Nucleus accumbens (tissue), 56 donors: ENCODE measurements around the gene MYBBP1A.

Experiments used
- DNase-seq, 56 donors: peaks; one replicate each; lab custom pipeline; 2025; lab: John Stamatoyannopoulos, UW

The MYBBP1A gene

DNA sequence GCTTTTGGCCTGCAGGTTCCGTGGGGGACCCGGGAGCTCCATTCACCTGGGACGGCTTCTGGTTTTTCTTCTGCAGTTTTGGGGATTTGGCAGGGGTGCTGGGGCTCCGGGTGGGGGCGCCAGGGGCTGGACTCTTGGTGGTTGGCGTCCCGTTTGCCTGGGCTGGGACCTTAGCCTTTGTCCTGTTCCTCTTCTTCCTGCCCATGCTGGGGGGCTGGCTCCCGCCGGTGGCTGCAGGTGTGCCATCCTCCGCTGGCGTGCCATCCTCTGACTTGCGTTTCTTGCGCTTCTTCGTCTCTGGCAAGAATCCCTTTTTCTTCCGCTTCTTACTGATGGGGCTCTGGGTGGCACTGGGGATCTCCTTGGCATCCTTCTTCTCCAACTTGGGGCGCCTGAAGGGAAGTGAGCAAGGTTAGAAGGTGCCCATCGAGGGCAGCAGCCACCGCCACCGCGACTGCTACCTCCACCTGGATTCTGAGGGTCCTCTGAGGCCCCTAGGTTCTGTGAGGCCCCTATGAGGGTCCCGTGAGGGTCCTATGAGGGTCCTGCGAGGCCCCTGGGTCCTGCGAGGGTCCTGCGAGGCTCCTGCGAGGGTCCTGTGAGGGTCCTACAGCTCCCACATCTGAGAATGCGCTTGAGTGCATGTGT is 15.5 kb downstream of the MYBBP1A start:
- DNase-seq, result no peak

DNA sequence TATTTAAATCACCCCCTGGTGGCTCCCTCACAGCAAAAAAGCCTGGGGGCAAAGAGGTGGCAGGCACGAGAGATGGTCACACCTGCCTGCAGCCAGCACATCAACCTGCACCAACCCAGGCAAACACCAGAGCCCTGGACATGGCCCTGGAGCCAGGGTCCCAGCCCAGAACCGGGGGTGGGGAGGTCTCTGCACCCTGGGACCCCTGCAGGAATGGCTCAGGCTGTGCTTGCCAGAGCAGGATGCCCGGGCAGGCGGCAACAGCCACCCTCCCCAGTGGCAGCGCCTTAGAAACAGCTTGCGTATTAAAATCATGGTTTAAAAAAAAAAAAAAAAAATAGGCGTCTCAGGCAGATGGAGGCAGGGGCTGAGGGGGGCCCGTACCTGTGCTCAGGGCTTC is 16.2 kb downstream of the MYBBP1A start:
- DNase-seq, result no peak

DNA sequence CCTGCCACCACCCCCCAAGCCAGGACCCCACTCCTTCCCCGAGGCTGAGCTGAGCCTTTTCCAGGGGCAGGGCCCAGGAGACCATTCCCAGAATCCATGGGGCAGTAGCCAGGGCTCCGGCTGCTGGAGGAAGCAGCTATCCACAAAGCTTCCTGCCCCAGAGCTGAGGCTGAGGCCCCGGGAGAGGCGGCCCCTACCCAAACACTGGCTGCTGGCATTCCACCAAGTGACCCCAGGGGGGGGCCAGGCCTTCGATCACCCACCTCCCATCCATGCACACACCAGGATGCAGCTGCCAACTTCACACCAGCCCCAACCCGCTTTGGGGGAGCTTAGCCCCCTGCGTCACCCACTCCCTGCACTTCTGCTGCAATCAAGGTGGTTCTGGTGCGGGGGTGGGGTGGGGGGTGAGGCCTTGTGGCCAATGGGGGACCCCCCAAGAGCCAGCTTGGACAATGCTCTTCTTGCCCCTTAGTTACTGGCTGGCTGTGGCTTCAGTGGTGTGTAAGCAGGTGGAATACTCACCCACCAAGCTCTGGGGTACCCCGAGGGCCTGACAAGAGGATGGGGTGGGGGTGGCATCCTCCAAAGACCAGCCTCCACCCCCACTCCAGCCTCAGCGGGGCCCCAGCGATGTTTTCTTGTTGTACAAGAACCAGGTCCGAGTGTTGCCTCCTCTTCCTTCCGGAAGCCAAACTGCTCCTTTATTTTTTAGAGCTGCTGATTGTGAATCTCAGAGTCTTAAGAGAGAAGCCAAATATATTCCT is 16.8 kb downstream of the MYBBP1A start:
- peak in 3 of 56 donors; percentile 35 to 45 (median 45) for DNase-seq

DNA sequence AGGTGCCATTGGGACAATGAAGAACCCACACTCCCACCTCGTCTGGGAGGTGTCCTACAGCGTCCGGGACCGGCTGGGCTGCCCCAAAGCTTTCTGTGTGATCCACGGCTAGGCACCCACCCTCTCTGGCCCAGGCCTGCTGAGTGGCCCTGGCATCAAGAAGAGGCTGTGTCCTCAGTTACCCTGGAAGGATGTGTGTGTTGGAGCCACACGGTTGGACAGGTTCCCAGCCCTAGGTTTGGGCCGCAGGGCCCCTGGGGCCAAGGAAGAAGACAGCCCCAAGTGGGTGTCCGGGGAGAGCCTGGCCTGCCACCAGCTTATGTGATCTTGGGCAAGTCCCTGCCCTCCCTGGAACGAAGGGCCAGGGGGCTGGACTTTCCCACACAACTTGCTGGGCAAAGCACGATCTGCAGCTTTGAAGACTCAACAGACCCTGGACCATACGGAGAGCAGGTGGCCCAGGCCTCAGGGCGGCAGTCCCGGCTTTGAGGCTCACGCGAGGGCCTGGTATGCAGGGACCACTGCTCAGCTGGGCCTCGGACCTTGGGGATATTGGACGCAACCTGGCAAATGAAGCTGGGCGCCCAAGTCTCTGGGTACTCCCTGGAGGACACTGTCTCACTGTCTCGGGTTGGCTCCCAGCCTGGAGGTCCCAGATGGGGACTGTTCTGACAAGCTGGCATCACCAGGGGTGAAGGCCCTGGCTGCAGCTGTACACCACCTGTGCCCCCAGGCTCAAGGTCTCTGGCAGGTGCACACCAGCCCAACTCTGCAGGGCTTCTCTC is 17.5 kb downstream of the MYBBP1A start:
- DNase-seq, result peak in 48 of 56 donors; percentile 31 to 89 (median 68)

DNA sequence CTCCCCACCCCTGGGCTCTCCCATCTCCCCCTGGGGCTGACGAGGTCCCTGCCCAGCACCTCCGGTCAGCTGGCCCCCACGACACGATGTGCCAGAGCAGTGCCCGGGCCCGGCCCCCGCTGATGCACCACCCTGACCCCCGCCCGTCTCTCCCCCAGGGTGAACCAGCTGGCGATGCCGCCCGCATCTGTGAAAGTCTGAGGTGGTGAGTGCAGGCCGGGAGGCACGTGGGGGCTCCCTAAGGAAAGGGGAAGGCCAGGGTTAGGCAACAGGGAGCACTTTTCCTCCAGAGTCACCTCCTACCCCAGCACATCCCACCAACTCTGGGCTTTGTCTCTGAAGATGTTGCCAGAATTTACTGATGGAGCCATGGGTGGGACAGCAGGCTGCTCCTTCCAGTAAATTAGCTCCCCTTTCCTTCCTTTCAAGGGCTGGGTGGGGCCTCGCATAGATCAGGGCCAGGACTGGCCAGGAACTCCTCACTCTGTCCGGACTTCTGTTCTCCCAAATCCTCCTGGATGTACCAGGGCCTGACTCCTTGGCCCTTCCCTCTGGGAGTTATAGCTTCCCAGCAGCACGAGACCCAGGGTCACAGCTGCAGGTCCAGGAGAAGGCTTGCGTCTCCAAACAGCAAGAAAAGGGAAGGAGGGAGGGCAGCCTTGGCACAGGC is 18.3 kb downstream of the MYBBP1A start:
- DNase-seq, result peak in 13 of 56 donors; percentile 15 to 55 (median 40)

DNA sequence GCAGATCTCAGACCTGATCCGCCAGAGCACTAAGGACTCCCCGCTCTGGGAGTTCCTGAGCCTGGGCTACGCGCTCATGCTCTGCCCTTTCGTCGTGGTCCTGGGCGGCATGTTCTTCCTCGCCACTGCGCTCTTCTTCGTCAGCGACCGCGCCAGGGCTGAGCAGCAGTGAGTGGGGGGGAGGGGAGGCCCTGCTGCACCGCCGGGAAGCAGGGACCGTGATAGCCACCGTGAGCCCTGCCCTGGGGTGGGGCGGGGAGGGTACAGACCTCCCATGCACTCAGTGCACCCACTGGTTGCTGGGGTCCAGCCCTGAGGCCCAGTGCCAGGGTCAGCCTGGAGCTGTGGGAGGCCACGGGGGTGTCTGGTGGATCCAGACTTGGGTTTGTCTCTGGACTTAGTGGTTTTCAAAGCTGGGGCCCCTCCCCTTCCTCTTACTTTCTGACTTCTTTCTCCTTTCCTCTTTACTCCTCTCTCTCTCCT is 18.9 kb downstream of the MYBBP1A start:
- DNase-seq, result peak in 16 of 56 donors; percentile 15 to 55 (median 38)

DNA sequence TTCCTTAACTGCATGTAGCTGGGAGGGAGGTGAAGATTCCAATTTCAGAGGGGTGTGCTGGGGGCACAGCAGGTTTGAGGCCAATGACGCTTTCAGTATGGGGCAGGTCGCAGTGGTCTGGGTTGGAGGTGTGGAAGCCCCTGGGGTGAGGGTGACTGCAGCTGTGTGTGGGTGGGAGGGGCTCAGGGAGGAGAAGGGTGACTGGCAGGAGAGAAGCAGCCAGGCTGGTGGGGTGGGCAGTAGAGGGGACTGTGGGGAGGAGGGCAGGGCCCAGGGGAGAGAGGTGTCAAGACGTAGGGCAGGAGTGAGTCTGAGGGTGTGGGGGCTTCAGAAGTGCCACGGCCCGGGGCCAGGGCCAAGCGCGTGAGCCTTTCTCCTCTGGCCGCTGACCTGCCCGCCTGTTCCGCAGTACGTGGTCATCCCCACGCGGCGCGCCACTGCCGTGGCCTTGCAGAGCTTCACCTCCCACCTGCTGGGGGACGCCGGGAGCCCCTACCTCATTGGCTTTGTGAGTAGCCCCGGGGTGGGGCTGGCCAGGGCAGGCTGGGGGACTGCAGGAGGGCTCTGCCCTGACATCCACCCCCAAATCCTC is 19.4 kb downstream of the MYBBP1A start:
- DNase-seq, result peak in 4 of 56 donors; percentile 16 to 60 (median 32)

DNA sequence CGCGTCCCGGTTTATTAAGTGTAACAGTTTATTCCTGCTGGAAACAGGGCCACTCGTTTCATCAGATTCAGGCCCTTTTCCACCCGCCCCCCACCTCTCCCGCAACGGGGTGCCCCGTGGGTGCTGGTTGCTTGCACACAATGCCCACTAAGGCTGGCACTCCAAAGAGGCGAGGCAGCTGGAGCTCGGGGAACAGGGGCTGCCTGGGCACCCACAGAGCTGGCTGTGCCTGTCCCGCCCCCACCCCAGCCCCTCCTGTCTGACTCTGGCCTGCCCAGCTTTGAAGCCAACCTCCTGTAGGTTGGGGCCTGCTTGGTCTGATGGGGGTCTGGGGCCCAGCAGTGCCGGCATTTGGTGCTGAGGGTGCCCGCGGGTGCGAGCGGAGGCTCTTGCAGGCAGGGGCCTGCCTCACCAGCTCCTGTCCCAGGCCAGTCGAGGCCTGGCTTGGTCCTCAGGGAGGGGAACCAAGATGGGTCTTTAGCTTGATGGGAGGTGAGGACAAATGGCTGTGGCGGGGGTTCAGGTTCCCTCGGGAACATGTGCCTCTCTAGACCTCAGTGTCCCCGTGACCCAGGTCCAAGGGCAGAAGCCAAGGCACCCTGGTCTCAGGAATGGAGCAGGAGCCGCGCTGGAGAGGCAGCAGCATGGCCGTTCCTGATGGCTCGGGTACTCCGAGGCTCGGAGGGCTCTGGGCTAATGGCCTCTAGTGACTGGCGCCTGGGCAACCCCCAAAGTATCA is 20.1 kb downstream of the MYBBP1A start:
- DNase-seq, result peak in 18 of 56 donors; percentile 32 to 75 (median 54)

DNA sequence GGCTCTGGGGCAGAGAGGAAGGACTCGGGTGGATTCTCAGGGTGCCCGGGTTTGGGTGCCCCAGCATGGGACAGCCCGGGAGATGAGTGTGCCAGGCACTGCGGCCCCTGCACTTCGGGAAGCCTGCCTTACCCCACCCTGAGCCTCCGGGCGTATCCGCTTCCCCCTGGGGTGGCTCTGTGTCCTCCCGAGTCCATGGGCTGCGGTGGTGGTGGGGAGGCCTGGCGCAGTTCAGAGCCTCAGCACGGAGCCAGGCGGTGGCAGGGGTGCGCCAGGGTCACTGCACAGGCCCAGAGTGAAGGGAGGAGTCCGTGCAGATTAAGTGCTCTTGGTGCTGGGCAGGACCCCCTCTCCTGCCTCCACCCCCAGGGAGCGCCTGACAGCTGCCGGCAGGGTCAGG is 20.7 kb downstream of the MYBBP1A start:
- peak in 10 of 56 donors; percentile 58 to 86 (median 70) for DNase-seq

DNA sequence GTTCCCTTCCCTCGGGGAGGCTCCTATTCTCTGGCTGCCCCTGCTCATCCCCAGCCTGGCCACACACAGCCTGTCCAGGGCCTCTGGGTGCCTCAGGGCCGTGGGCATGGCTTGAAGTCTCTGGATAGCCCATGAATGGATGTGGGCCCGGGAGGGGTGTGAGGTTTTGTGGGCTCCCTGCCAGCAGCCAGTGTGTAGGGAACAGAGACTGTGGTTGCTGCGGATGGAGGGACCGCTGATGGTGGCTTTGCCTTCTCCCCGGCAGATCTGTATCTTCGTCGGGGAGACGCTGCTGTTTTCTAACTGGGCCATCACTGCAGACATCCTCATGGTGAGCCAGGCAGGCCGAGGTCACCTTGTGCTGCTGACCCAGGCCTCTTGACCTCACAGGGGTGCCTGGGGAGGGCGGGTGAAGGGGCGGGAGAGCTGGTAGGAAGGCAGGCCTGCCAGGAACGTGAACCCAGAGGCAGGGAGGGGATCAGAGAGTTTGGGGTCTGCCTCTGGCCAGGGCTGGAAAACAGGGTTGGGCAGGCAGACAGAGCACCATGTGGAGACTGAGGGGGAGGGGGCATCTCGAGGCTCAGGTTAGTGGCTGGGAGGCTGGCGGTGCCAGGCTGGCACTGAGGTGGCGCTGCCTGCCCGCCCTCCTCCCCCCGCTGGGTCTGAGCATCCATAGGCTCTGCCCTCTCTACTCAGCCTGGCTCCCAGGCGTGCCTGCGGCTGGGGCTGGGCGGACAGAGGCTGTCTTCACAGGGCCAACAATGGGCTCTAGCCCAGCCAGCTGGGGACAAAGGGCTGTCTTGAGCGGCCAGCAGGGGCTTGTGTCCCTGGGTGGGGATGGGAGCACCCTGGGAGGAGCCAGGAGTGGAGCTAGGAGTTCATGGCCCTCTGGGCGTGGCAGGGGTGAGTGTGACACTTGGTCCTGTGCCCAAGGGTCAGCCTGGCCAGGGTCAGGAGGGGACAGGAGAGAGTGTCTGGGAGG is 21.4 kb downstream of the MYBBP1A start:
- DNase-seq, result peak in 54 of 56 donors; percentile 65 to 98 (median 91)

DNA sequence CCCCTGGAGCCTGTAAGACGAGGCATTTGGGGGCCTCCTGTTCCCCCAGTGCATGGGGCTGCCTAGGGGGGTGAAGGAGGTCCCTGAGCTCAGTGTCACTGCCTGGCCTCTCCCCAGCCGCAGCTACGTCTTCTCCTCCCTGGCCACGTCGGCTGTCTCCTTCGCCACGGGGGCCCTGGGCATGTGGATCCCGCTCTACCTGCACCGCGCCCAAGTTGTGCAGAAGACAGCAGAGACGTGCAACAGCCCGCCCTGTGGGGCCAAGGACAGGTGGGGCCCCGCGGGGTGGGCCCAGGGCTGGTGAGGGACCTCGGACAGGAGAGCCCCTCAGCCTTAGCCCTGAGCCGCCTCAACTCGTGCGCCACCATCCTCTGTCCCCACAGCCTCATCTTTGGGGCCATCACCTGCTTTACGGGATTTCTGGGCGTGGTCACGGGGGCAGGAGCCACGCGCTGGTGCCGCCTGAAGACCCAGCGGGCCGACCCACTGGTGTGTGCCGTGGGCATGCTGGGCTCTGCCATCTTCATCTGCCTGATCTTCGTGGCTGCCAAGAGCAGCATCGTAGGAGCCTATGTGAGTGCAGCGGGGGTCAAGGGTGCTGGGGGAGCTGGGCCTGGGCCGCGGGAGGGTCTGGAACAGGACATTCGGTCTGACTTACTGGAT is 22.2 kb downstream of the MYBBP1A start:
- no peak for DNase-seq

DNA sequence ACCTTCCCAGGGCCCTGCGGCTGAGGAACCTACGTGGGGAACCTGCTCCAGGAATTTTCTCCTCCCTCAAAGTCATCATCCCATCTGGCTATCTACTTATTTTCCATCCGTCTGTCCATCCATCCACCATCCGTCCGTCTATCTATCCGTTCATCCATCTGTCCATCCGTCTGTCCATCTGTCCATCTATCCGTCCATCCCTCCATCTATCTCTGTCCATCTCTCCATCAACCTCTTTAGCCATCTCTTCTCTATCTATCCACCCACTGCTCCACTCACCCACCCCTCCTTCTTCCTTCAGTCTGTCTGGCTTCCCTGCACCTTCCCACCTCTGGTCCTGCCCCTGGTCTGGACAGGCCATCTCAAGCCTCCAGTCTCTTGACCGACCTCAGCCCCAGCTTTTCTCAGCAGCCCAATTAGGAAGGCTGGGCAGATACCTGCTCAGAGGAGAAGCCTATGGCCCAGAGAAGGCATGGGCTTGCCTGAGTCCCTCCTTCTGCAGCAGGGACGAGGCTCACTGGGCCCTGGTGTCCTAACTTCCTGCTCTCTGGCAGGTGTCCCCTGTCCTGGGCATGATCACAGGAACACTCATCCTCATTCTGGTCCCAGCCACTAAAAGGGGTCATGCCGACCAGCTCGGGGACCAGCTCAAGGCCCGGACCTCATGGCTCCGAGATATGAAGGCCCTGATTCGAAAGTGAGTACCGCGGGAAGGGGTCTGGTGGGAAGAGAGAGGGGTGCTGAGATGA is 23.0 kb downstream of the MYBBP1A start:
- no peak for DNase-seq

DNA sequence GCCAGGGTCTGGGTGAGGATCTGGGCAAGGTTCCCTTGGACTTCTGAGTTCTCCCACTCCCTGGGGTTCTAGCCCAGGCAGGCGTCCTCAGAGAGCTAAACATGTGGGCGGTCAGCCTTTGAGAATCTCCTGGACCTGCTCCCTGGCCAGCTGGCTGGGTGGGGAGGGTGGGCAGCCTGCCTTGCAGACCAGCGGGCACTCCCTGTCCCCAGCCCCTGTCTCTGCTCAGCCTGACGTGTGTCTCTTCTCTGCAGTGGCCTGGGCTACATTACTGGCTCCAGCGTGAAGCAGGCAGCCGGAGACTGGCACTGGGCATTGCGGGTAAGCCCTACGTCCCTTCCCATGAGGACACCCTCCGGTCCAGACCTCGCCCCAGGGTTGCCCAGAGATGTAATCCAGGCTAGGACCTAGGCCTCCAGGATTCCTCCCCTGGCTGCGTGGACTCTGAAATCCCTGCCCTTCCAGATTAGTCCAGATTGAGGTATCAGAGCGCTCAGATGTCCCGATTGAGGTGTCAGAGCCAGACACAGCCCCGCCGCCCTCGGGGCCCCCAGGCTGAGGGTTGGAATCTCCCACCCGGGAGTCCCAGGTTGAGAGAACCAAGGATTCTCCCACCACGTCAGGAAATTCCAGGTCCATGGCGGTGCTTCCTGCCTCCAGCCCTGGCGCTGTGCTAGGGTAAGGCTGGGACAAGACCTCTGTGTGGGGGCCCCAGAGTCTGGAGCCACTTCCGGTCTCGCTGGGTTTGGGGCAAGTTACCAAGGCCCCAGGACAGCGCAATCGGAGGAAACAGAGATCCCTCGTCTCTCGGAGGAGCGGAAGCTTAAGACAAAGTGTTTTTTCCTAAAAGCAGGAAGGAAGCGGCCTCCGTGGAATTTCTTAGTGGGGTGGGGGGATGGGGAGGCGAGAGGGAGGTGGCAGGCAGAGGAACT is 24.1 kb downstream of the MYBBP1A start:
- DNase-seq, result peak in 4 of 56 donors; percentile 19 to 31 (median 26)

DNA sequence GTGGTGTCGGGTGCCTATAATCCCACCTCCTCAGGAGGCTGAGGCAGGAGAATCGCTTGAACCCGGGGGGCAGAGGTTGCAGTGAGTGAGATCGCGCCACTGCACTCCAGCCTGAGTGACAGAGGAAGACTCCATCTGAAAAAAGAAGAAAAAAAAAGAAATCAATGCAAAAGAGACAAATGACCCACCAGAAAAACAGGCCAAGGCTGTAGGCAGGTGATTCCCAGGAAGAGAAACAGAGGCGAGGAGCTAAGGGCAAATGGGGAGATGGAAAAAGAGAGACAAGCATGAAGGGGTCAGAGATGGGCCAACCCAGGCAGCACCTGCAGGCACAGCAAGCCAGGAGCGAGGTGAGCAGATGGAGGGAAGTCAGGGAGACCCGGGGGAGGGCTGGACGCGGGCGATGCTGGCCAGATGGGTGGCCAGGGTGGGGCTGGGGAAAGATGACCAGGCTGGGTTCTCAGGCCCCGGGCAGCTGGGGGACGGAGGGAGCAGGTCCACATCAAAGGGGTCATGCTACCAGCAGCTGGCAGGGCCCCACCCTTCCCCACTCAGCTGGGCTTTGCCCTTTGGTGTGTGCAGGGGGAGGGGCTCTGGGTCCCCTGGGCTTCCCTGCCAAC is 25.5 kb downstream of the MYBBP1A start:
- no peak for DNase-seq

DNA sequence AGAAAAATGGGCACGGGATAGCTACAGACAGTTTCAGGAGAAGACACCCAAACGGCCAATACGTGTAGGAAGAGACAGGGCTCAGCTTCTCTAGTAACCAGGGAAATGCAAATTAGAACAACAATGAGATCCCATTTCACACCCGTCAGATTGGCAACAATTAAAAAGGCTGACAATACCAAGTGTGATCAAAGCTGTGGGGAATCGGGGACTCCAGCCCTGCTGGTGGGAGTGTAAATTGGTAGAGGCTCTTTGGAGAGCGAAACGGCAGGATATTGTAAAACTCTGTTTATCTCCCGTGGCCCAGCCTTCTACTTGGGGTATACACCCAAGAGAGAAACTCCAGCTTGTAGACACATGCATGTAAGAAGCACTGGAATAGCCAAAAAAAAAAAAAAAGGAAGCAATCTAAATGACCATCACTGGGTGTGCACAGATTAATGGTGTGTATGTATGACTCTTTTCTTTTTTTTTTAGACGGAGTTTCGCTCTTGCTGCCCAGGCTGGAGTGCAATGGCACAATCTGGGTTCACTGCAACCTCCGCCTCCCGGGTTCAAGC is 27.5 kb downstream of the MYBBP1A start:
- DNase-seq, result no peak
